Ureter (tissue), 1 donor: Measurements from ENCODE around the gene TOPORS. TPM values are rescaled to one million over a fixed set of nuclear protein-coding genes. Genes with fewer than 3 reads are reported as not detected.
"Not testable (repeated sequence)": the region's sequence is repeated elsewhere in the genome, so short reads cannot be mapped to it uniquely, and the experiment has no call there.

Experiments
- DNase-seq: peaks from one replicate; pipeline ENCODE4 v3.0.0-alpha.2; 2020; ENCODE audit warnings: low spot score
- total RNA-seq: library from RNA; stranded (reverse); gene quantifications from one replicate; pipeline ENCODE4 v1.2.4, GENCODE V29; 2023
- donor health status: DM: yes; HTN: yes; CAD: no.

Gene TOPORS
- total RNA-seq, 1 donor from 2014 or later, result 13.3 TPM

- no peak for DNase-seq
Measured at GRCh38 chr9:32566770-32567169, 14.4 kb upstream of the TOPORS start.

DNA sequence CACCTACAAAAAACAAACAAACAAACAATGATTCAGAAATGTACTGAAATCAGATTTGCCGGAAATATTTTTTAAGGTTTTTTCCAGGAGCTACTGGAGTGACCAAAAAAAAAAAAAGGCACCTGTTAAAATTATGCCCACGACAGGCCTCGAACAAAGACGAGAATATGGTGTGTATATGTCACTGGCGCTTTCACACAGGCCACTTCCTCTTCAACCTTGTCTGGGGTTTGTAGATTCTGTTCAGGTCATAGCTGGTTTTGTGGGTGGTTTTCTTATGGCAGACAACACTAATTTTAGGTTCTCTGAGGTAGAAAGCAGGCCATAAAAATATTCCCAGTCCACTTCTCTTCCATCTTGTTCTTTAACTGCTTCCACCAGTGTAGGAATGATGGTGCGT lies 13.6 kb upstream of the TOPORS start:
- DNase-seq, result no peak

GRCh38 chr9:32558408-32558934 lies 6.1 kb upstream of the TOPORS start:
- no peak for DNase-seq

DNA sequence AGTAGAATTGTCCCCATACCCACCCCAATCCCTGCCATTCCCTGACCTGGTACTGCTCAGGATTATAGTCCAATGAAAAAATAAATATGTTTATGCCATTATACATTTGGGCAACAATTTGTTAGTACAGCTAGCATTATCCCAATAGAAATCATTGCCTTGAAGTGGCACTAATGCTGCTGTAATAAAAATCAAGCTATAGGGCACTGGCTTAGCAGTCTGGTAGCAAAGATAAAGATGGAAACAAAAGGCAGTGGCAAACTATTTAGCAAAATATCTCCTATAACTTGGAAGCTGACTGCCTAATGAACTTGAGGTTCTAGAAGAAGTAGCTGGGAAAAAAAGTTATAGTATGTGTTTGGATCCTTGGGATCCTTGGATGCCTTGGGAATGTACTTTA lies 2.2 kb upstream of the TOPORS start:
- no peak for DNase-seq

DNA sequence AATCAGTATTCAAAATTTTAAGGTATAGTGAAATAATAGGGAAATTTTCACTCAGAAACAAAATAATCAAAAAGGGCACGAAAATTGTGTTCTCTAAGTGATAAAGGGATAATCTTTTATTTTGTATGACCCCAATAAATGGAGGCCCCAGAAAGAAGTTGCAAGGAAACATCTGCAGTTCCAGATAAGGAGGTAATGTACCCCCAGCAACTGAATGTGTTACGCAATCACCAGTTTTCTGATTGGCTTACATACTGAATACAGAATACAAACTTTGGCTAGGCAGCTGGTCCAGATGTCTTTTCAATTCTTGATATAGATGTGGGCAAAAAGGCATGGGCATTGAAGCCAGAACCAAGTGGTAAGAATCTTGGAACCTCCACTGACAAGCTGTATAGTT lies 1.7 kb upstream of the TOPORS start:
- DNase-seq, result no peak

GRCh38 chr9:32551276-32552051 lies 922 bp downstream of the TOPORS start:
- peak; percentile 50 for DNase-seq

DNA sequence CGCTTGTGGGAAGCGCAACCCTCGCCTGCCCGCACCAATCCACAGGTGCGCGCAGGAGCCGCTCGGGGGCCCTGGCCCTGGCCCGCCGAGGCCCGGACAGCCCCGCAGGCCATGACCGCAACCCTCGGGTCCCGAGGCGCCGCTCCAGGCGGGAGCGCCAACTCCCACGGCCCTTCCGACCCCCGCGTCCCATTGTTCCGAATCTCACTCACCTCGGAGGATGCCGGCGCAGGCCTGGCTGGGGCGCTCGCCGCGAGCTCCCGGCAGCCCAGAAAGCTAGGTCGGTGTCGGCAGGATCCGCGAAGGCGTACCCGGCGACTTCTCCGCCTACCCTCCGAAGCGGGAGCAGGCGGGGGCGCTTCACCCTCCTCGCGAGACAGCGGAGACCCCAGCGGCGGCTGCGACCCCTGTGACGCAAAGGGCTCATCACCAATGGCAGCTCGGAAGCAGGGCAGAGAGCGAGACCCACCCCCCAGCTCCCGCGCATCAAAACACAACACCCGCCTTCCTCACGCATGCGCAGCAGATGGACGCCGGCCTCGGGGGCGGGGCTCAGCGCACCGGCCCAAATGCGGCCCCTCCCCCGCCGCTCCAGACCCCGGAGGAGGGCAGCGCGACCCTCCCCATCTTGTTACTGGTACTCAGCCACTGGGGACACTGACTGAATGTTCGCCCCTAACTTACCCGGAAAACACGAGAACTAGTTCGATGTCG lies 1.7 kb downstream of the TOPORS start:
- peak; percentile 92 for DNase-seq

GRCh38 chr9:32550150-32550561 lies 2.2 kb downstream of the TOPORS start:
- DNase-seq, result no peak

GRCh38 chr9:32548213-32548612 lies 4.2 kb downstream of the TOPORS start:
- DNase-seq, result not testable (repeated sequence)

DNA sequence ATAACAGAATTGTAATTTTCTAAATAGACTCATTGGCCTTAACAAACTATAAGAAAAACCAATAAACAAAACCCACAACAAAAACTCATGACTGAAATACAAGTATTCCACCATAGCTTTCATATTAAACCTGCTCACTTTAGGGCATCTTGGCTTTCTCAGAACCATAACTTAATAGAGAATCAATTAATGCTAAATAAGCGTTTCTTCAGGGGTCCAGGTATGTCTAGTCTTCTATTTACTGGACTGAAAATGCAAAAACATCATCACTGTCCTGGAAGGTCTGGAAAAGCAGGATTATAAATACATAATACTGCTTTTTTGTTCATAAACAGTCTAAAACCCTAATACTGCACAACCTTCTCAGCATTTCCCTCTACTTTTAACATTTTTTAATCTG lies 6.5 kb downstream of the TOPORS start:
- DNase-seq, result no peak

- DNase-seq, result no peak
Measured at GRCh38 chr9:32543047-32543446, 9.3 kb downstream of the TOPORS start.

- DNase-seq, result no peak
Measured at GRCh38 chr9:32533816-32534215, 18.6 kb downstream of the TOPORS start.

- DNase-seq, result no peak
Measured at GRCh38 chr9:32533336-32533735, 19.1 kb downstream of the TOPORS start.

GRCh38 chr9:32526707-32527048 lies 25.7 kb downstream of the TOPORS start:
- no peak for DNase-seq

DNA sequence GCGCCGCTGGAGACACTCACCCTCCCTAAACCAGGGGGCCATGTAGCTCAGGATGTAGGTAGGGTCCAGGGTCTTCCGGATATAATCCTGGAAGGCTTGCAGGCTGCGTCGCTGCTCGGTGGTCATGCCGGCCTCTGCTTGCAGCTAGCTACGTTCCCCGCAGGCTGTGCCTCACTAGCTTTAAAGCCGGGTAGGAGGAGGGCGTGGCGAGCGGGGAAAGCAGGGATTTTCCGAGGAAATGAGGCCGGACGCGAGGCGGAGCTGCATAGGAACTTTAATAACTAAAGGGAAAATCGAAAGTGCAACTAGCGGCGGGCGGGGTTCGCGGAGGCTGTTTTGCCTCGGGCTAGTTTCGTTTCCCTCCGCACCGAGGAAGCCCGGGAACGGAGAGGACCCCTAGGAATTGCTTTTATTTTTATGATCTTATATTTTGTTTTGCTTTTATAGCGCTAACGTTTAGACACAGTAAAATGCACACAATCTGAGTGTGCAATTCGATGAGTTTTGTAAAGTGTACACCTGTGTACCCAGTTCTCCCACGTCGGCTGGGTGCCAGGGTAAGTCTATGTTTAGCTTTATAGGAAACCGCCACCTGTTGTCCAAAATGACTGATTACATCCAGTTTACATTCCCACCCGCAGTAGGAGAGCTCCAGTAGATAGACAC lies 26.2 kb downstream of the TOPORS start, which contains the start of gene RIGI:
TSS of gene RIGI (minus strand) at position 156 of the 666 bp plus-strand sequence. CDS start at position 126, 30 bp downstream.
- DNase-seq, result peak; percentile 92

GRCh38 chr9:32525709-32526030 lies 26.7 kb downstream of the TOPORS start:
- DNase-seq, result no peak

DNA sequence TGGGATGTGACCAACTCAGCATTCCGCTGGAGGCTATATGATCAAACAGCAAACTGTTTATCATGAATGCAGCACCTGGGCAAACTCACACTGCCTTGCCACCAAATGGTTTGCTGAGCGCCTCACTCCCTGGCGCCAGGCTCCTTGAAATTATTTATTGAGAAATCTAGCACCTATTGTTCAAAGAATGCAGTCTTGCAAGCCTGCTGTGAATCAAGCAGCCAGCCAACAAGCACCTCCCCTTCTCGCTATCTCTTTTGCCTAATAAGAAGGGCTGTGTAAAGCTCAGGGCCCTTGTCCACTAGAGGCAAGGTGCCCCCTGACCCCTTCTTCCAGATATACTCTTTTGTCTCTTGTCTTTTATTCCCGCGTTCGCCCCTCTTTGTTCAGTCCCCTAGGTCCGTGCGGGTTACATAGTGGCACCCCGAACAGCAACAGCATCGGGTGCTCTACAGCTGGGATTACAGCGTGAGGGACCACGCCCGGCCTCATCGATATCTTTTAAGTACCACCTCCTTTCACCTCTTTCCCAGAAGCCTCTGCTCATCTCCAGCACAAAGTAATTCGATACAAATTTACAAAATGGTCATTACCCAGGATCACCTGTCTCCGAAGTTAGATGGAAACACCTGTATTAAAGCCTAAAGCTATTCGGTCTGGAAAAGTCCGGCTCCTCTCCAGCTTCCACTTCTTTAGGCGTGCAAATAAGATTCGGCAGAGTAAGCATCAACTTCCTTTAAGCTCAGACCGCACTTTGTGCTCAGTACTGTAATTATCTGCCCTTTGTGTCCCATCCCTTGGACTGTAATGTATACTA lies 27.3 kb downstream of the TOPORS start:
- no peak for DNase-seq

- not testable (repeated sequence) for DNase-seq
Measured at GRCh38 chr9:32524558-32524891, 27.9 kb downstream of the TOPORS start.

DNA sequence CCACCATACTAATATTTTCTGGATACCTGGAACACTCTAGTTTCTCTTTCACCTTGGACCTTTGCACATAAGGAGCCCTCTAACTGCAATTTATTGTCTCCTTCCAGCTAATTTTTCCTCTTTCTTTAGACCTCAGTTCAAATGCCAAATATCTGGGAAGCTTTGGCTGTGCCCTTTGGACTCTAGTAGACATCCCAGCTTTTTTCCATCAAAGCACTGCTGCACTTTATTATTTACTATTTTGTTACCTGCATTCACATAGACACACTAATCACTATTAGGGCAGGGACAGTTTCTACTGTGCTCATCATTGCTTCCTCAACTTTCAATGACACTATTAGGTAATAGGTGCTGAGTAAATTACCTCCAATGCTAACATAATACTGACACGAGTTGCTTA lies 28.5 kb downstream of the TOPORS start:
- DNase-seq, result no peak

DNA sequence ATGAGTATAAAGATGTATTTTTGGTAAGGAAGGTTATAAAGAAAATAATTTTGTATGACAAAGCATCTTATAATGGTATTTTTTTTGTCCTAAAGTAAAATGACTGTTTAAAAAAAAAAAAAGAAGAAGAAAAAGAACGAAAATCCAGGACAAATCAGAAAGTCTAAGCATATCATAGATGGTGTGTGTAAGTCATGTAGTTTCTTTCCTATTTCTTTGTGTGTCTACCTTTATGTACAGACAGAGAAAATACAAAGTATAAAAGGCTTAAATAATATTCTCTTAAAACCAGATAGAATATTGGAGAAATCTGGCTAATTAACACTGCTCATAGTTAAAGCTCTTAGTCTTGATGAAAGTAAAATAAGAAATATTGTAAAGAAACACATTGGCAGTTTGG lies 34.1 kb downstream of the TOPORS start:
- DNase-seq, result no peak

- DNase-seq, result no peak
Measured at GRCh38 chr9:32516241-32516640, 36.1 kb downstream of the TOPORS start.

DNA sequence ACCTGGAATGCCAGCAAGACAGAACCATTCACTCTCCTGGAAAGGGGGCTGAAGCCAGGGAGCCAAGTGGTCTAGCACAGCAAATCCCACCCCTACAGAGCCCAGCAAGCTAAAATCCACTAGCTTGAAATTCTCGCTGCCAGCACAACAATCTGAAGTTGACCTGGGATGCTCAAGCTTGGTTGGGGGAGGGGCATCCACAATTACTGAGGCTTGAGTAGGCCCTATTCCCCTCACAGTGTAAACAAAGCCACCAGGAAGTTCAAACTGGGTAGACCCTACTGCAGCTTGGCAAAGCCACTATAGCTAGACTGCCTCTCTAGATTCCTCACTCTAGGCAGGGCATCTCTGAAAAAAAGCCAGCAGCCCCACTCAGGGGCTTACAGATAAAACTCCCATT lies 43.7 kb downstream of the TOPORS start:
- no peak for DNase-seq
